HG03378 (cell line): ENCODE data around the gene STK38.

Source experiments
- ATAC-seq: cut with Tn5 transposase; IDR thresholded peaks from one replicate; pipeline ENCODE4 v1.9.1; 2021; ENCODE audit warnings: mild to moderate bottlenecking, moderate library complexity; ENCODE audit not compliant: unreplicated experiment

The STK38 gene

GRCh38 chr6:36566418-36566905 is 19.2 kb upstream of the STK38 start:
- no peak for ATAC-seq

GRCh38 chr6:36563928-36564284 is 16.6 kb upstream of the STK38 start:
- no peak for ATAC-seq

DNA sequence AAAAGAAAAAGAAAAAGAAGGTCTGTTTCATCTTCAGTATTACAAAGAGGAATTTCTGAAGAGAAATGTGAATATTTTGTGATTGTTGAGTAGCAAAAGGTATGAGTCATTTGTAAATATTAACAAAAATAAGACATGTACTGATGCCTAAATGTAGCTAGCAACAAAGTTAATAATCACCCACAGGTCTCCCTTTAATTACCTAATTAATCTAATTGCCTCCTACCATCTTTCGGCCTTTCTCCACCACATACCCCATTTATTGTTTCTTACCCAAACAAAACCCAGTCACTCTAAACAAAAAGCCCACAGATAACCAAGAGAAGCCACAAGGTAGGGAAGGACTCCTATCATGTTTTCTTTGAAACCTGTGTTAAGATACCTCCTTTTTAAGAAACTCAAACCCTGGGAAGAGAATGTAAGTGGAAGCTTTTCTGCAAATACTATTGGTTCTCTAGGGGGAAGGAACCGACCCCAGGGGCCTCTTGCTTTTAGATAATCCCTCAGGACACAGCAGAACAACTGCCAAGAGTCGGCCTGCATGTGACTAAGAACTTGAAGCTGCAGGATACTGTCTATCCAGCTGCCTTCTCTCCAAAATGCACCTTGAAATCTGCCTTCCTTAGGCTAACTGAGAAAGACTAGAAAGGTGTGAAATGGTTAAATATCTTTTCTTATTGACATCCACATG is 16.1 kb upstream of the STK38 start:
- ATAC-seq, result no peak

DNA sequence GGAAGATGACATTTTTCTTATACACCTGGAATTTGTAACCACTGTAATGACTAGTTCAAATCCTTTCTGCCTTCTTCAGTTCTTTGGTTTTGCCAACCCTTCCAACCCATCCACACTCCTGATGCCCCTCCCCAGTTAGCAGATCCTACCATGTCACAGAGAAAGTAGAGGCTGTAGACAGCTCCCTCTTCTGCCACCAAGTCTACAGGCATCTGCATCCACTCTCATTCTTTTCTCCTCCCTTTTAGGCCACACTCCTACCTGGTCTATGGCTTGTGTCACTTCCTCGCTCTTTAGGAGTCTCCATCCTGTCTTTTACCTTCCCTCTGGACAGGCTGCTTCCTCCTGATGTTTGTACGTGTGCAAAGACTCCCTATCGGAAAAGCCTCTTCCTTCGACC is 13.5 kb upstream of the STK38 start:
- no peak for ATAC-seq

DNA sequence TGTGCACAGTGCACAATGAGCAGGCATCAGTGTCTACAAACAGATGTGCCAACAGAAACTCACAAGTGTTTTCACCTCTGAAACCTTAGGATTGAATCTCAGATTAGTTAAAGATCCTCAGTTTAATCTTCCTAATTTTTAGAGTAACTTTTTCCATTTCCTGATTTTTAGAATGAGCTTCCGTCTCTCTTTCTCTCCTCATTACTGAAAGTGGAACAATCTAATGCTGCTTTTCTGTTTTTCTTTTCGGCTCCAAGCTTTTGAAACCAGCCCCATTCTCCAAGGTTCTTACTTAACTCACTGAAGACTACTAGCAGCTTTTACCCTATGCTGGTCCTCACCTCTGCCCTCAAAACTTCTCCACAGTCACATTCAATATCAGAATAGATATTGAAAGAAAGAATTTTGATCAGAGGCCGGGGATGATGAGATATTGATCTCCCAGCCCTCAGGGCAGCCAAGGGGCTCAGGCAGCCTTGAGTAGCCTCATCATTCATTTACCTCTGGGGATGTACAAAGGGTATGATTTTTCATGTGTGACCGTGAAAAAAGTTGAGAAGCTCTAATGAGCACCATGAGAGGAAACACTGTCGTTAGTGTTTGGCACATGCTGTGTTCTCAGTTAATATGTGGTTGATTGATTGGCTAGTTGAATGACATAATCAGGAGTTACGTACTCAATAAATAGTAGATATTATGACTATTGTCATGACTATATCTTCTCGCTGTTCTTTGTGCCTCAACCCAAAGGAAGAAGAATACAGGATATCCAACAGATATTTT is 11.9 kb upstream of the STK38 start:
- ATAC-seq, result no peak

DNA sequence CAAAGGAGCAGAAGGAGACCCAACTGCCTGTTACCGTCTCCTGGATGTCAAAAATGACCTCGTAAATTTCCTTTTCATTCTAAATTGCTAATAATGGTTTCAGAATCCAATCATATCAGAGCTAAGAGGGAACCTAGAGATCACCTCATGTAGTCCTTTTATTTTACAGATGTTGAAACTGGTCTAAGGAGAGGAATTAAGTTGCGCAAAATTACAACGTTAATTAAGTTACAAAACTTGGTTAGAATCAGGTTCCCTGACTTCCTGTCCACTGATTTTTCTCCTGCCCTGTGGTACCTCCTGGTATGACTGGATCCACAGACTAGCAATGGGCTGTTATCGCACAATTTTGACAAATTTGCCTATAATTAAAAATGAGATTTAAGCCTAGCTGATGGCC is 9.0 kb upstream of the STK38 start:
- no peak for ATAC-seq

- ATAC-seq, result no peak
Measured at GRCh38 chr6:36555750-36556252, 8.5 kb upstream of the STK38 start.

GRCh38 chr6:36550473-36551000 is 3.3 kb upstream of the STK38 start:
- ATAC-seq, result no peak

- no peak for ATAC-seq
Measured at GRCh38 chr6:36548401-36548743, 1.1 kb upstream of the STK38 start.

DNA sequence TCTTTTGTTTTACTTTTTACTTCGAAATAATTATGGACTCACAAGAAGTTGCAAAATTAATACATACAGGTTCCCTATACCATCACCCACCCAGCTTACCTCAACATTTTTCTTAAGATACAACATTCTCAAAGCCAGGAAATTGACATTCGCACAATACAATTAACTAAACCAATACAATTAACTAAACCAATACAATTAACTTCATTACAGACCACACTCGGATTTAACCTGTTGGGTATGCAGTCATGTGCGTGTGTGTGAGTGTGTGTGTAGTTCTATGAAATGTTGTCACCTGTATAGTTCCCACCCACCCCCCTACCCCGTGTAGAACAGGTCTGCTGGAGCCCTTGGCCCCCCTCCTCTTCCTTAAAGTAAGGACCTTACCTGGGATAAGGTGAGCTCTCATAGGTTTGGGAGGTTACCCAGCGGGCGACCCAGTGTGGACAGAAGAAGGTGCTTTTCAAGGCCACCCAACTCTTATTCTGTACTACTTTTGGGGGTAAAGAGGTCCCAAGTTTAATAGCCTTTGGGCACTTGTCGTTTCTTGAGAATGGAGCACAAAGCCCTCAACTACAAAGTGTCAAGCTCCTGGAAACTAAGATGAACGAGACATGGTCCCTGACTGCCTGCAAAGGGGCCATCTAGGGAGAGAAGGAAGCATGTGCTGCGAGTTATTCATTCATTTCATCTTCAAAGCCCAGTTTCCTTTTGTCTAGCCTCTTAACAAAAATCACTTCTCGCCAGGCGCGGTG is 544 bp upstream of the STK38 start:
- ATAC-seq, result no peak

- ATAC-seq, result no peak
Measured at GRCh38 chr6:36546308-36546919, 865 bp downstream of the STK38 start.

DNA sequence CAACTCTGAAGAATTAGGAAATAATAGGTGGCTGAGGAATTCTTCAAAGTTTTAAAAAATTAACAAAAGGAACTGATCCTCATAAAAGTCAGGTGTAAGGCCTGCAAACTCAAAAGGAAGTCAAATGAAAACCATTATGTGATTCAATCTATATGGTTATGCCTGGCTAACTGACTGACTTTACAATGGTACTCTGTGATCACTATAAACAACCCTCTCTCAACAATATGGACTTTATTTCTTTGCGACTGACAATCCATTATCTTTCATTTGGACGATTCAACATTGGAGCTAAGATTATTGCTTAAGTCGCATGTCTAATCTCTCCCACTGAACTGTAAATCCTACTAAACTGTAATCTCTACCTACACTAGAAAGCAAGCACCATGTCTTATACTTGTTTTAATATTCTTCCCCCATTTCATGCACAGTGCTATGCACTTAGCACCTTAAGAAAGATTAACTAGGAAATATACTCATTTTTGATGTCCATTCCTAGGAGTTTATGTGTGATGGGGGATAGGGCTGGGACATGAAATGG is 1.4 kb downstream of the STK38 start:
- ATAC-seq, result no peak

DNA sequence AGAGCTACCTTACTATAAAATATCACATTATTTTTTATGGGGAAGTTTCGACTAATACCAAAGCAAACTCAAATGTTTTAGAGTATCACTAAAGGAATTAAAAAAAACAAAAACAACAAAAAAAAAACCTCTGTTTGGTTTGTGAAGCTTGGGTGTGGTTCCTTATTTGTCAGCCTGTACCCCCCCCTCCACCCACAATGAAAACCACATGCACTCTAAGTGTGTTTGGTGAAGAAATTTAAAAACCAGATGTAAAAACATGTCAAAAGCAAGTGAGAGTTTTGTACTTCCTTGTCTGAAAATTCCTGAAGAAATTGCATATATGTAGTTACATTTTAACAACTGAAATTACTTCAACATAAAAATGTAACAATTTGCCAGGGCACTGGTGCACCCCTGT is 3.1 kb downstream of the STK38 start:
- ATAC-seq, result no peak

DNA sequence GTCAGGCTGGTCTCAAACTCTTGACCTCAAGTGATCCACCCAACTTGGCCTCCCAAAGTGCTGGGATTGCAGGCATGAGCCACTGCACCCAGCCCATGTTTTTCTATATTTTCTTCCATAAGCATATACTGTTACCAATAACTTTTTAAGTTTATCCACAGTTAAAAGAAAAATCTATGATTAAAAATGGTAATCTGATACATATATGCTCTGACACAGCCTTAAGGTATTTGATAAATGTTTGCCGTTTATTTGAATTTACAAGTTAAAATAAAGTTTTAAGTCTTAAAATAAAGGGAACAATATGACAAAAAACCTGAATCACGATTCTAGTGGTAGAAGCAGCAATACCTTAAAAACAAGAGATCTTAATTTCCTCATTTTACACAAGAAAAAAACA is 5.2 kb downstream of the STK38 start:
- ATAC-seq, result no peak

DNA sequence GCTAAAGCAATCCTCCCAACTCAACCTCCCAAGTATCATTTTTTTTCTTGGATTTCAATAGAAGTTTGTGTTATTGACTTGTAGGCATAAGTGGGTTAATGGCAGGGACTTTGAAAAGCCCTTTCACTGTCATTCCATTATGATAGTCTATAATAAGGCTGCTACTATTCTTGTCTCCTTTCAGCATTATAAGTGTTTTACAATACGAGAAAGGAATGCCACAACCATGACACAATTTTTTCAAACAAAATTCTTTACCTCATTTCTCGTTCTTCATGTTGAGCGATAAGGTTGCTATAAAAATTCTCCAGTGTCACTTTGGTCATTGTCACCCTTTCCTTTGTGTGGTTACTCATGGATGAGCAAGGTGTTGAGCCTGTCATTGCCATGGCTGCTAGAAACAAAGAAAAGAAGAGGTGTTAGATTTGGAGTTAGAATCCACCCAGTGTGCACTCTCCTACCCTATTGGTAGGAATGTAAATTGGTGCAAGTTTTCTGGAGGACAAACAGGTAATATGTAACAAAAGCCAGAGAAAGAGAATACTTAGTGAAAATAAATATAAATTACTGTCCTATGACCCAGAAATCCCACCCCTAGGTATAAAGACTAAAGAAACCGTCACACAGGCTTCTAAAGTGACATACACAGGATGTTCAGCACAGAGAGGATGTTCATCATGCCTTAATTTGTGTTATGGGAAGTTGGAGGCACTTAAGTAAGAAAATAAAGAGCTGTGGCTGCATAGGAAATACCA is 7.3 kb downstream of the STK38 start:
- no peak for ATAC-seq

- no peak for ATAC-seq
Measured at GRCh38 chr6:36536873-36537547, 10.3 kb downstream of the STK38 start.

DNA sequence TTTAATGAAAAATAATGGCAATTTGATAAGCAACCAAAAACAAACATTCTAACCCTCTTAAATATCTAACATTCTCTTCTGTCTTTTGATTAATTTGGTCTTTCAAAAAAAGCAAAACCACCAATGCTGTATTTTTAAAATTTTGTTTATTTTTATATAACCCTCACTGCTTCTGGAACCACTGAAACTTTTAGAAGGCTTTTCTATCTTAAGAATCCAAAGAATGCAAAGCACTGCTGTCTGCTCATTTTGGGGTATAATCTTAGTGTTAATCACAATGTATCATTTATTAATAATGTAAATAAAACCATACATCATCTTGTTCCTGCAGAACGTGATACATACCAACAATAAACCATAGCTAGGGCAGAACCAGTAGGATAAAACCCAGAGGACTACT is 14.0 kb downstream of the STK38 start:
- ATAC-seq, result no peak

GRCh38 chr6:36526066-36526465 is 21.2 kb downstream of the STK38 start:
- ATAC-seq, result no peak

DNA sequence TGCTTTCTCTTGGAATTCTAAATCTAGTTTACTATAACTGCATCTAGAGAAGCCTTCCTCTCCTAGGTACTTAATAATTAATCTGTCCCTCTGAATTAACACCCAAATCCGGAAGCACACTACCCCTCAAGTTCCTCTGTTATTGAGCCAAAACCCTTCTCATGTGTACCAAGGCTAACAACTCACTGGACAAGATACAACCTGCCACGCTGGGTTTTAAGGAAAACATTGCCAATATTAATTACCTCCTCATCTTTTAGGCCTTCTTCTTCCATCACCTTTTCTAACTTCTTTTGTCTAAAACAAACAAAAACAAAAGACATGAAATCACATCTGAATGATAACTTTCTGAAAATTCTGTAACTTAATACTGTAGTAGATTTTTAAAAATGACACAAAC is 21.9 kb downstream of the STK38 start:
- ATAC-seq, result no peak
